GM18526 (cell line): ENCODE results near the gene GGA1.

Source experiments
- POLR2A ChIP-seq: IDR thresholded peaks from 3 replicates; pipeline ENCODE4 v1.6.1; 2011; ENCODE audit not compliant: insufficient read length; ENCODE audit errors: extremely low read depth

GGA1 gene, protein sequence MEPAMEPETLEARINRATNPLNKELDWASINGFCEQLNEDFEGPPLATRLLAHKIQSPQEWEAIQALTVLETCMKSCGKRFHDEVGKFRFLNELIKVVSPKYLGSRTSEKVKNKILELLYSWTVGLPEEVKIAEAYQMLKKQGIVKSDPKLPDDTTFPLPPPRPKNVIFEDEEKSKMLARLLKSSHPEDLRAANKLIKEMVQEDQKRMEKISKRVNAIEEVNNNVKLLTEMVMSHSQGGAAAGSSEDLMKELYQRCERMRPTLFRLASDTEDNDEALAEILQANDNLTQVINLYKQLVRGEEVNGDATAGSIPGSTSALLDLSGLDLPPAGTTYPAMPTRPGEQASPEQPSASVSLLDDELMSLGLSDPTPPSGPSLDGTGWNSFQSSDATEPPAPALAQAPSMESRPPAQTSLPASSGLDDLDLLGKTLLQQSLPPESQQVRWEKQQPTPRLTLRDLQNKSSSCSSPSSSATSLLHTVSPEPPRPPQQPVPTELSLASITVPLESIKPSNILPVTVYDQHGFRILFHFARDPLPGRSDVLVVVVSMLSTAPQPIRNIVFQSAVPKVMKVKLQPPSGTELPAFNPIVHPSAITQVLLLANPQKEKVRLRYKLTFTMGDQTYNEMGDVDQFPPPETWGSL

DNA sequence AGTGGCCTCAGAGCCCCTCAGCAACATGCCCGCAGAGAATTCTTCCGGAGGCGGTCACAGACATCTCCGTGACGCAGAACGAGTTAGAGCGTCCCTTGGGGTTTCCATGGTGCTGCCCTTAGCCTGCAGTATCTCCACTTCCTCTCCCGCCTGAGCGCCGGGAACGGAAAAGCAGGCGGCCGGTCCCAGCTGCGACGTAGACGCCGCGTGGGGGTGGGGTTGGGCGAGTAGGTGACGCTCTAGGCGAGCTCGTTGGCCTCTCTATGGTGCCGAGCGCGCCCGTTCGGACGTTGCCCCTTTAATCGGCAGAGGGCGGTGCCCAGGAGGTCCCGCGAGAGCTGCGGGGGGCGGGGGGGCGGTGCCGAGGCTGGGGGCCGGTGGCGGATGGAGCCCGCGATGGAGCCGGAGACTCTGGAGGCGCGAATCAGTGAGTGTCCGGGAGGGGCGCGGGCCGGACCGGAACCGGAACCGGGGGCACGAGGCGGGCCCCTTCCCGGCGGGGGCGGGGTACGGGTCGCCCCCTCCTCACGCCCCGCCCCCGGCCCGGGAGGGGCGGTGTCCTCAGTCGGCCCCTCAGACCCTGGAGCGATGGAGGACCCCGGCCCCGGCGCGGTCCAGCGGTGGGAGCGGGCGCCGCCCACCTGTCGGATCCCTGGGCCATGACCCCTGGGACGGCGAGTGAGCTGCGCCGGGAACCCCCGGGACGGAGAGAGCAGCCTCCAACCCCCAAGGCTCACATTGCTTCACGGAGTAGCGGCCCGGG, at the start of gene GGA1:
Gene GGA1 (plus strand): TSS at position 358 of the 763 bp plus-strand sequence. CDS start 27 bp downstream, at position 385.
- no peak for TF ChIP-seq POLR2A

DNA sequence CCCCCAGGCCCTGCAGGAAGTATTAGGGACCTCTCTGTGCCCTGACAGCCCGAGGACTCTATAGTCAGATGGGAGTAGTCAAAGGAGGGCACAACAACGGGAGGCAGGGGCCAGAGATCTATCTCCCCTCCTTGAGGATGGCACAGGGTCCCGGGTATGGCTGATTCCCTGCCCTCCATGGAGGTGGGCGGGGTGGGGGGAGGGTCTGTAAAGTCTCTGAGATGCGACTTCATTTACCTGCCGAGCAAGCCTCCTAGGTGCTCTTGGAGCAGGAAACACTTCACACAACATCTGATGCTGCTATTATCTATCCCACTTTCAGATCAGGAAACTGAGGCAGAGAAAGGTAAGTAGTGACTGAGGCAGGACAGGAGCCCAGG, 49.1 kb upstream of the GGA1 start:
- TF ChIP-seq POLR2A = no peak

DNA sequence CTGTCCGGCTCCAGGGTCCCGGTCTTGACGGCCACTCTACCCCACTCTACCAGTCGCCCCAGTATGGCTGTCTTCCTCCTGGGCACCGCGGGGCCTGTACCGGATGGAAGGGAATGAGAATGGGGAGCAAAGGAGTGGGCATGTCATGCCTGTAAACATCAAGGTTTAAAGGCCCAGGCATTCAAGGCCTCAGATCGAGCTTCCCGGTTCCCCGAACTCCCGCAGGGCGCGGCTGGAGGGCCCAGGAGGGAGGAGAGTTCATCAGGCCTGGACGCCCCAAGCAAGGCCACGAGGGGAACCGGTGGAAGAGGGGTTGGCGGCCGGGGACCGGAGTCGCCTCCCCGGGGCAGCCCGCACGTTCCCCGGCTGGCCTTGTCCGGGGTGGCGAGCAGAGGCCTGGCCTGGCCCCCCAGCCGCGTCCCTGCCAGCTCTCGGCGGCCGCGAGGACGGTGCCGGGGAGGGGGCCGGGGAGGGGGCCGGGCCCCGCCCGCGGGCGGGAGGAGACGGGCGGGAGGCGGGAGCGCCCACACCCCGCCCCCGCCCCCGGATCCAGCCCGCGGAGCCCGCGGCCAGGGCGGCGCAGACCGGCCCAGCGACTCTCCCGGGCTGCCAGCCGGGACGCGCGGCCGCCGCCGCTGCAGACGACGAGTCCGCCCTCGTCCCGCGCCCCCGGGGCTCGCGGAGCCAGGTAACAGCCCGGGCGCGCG, 48.6 kb upstream of the GGA1 start, which contains the start of gene CDC42EP1:
Gene CDC42EP1 (plus strand): TSS at position 580 of the 707 bp plus-strand sequence. CDS start 5,870 bp downstream, outside the sequence.
- no peak for TF ChIP-seq POLR2A

DNA sequence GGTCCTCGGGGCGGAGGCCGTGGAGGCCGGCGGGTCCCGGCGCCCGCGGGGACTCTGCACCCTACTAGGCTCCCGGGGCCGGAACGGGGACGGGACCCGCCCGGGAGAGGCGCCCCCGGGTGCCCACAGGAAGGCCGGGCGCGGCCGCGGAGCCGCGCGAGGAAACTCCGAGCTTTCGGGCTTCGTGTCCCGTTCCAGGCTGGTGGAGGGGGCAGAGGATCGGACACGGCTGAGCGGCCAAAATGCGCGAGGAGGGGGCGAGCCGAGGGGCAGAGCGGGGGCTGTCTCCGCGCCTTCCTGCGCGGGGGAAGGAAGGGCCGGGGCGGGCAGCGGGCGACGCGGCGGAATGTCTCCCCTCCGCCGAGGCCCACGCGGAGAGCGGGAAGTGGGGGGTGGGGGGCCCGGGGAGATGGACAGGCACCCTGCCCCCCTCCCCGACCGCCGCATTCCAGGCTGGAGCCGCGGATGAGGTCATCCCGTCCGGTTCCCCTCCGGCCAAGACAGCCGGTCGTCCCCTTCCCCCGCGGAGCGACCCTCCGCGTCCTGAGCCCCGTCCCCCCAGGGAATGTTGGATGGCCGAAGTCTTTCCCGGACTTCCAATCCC, 47.9 kb upstream of the GGA1 start:
- no peak for TF ChIP-seq POLR2A

DNA sequence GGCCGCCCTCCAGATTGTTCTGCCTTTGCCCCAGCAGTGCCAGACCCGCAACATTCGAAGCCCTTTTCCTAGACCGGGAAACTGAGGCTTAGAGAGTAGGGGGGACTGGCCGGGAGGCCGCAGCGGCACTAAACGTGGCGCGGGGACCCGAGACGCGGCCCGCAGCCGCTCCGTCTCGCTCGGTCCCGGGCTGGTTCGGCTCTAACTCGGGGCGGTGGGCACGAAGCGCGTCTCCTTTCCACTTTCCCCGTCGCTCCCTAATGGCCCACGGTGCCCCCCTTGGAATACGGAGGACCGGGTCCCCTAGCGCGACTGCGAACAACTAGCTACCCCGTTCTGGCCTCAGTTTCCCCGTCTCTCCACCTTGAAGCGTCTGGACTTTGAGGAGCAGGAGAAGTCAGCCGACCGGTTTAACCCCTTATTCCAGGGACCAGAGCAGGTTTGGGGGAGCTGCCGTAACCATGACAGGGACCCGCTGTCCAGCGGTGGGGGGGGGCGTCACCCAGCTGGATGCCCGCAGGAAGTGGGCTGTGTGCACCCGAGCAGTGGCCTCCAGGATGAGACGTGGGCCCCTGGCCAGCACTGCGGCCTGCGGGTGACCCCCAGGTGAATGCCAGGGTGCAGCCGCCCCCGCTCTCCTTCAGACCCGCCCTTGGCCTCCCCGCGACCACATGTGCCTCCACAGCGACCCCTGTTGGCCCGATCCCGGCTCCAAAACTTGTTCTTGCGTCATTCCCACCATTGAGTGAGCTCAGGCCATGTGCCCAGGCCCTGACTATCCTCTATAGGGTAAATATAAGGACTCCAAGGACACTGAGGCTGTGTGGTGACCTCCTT, 47.2 kb upstream of the GGA1 start:
- TF ChIP-seq POLR2A = no peak

DNA sequence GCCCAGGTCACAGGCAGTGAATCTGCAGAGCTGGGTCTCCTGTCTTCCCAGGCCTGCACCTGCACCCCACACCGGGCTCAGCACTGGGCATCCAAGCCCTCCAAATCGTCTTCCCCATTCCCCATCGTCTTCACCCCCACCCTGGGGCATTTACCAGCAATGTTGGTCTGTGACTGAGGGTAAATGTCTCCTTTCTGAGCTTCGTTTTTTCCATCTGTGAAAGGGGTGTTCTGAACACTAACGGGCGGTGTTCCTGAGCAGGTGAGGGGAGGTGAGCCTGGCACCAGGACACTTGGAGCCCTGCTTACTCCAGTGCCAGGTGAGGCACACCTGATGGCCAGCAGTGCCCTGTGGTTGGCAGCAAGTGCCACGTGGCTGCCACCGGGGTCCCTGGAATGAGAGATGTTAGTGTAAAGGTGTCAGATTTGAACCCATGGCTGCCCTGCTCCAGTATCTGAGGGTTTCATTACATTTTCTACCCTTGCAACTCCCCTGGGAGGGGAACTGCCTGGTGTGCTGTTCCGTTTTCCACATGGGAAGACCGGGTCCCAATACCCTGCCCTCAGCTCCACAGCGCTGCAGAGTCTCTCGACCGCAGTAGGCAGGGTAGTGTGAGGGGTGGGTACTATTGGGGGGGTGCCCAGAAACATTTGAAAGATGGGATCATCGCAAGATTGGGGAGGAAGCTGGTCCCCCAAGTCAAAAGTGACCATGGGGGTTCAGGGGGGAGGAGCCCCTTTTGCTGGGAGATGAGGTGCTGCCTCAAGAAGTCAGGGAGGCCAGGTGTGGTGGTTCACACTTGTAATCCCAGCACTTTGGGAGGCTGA, 46.4 kb upstream of the GGA1 start:
- TF ChIP-seq POLR2A = no peak

DNA sequence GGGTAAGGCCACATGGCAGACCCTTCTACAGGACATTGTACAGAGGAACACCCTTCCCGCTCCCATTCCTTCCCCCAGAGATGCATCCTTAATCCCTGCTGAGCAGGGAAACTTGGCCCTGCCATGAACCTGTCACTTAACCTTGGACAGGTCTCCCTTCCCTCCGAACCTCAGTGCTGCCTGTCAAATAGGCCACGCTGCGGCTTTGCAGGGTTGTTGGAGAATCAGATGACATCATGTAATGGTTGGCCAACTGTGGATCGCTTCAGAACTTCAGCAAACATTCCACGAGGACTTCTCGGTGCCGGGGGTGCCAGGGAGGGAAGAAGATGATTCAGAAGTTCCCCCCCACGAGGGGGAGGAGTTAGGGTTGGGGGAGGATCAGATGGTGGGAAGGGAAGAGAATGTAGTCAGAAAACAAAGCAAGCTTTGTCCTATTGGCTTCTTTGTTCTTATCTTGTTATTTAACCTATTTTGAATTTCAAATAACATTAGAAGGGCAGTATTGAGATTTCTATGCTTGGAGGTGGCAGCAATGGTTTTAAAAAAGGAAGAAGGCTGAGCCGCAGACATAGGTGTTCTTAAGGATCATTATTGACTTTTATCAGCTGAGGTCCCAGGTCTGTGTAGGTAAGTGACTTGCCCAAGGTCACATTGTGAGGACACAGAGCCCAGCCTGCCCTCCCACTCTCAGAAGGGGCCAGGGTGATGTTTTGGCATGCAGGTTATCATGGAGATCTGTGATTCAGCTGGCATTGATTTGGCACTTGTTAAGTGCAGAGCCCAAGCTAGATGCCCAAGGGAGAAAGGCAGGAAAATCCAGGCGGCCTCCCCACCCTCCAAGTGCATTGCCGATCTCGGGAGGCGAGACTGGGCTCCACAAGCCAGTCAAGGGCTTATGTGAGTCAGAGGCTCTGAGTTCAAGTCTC, 45.2 kb upstream of the GGA1 start:
- no peak for TF ChIP-seq POLR2A

DNA sequence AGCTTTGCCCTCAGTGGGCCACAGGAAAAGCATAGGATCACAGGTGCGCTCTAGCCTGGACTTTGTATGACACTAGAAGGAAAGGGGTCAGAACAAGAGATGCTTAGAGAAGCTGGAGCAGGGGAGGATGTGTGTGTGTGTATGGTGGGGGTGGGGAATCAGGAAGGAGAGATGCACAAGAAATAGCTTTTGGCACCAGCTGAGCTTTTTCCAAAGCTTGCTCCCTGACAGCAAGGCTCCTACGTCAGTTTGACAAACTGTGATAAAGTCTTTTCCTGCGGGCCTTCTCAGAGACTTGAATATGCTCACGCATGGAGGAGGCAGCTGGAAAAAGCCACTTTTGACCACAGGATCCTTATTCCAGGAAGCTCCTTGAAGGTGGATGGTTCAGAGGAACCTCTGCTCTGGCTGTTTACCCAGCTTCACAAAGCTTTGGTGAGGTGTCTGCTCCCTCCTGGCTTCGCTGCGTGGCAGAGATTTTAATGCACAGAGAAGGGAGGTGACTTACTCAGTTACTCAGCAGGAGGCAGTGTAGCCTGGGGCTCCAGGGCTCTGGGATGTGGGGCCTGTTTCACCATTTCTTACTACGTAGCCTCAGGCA, 44.4 kb upstream of the GGA1 start:
- TF ChIP-seq POLR2A = no peak

DNA sequence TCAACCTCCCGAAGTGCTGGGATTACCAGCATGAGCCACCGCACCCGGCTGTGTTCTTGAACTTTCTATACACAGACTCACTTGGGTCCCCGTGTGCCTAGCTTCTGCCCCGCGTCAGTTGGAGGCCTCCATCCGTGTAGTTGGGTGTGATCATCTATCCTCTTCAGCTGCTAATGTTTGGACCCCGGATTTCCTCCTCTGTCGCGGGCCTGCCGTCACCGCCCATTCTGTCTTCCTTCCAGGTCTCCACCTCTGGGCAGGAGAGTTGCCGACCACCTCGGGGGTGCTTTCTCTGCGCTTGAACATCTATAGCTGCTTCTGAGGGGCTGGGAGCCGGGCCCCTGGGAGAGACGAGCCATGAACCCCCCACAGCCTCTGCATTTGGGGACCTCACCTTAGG, 42.8 kb upstream of the GGA1 start:
- no peak for TF ChIP-seq POLR2A

DNA sequence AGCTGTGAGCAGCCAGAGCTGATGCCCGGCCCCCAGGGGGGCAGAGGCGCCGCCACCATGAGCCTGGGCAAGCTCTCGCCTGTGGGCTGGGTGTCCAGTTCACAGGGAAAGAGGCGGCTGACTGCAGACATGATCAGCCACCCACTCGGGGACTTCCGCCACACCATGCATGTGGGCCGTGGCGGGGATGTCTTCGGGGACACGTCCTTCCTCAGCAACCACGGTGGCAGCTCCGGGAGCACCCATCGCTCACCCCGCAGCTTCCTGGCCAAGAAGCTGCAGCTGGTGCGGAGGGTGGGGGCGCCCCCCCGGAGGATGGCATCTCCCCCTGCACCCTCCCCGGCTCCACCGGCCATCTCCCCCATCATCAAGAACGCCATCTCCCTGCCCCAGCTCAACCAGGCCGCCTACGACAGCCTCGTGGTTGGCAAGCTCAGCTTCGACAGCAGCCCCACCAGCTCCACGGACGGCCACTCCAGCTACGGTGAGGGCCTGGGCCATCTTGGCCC, 42.3 kb upstream of the GGA1 start:
- no peak for TF ChIP-seq POLR2A
